Measurements from ENCODE around the gene SKOR2.

The SKOR2 gene

GRCh38 chr18:47254341-47254939 is 3.0 kb upstream of the SKOR2 start:
- TF ChIP-seq CTCF (IDR thresholded peaks at IDR 0.05; ENCODE audit: low read depth, low read length): no peak
- no peak for DNase-seq (ENCODE audit: extremely low read depth, low read depth)

GRCh38 chr18:47253101-47253654 is 1.7 kb upstream of the SKOR2 start:
- DNase-seq (ENCODE audit: extremely low read depth, low read depth): no peak
- TF ChIP-seq CTCF (IDR thresholded peaks at IDR 0.05; ENCODE audit: low read depth, low read length): no peak

- TF ChIP-seq CTCF (IDR thresholded peaks at IDR 0.05; ENCODE audit: low read depth, low read length): no peak
- no peak for DNase-seq (ENCODE audit: extremely low read depth, low read depth)
Measured at GRCh38 chr18:47250391-47251046, 941 bp downstream of the SKOR2 start.

- no peak for TF ChIP-seq CTCF (IDR thresholded peaks at IDR 0.05; ENCODE audit: low read depth, low read length)
- no peak for DNase-seq (ENCODE audit: extremely low read depth, low read depth)
Measured at GRCh38 chr18:47249314-47249981, 2.0 kb downstream of the SKOR2 start.

- TF ChIP-seq CTCF (IDR thresholded peaks at IDR 0.05; ENCODE audit: low read depth, low read length): no peak
Measured at GRCh38 chr18:47248604-47249313, 2.7 kb downstream of the SKOR2 start.

GRCh38 chr18:47248115-47248603 is 3.3 kb downstream of the SKOR2 start:
- DNase-seq (ENCODE audit: extremely low read depth, low read depth): no peak
- no peak for TF ChIP-seq CTCF (IDR thresholded peaks at IDR 0.05; ENCODE audit: low read depth, low read length)

More at GRCh38 chr18:47248604-47249313, 2.7 kb downstream of the SKOR2 start:
- no peak for DNase-seq (ENCODE audit: extremely low read depth, low read depth)

Data from AG09319 (cell line).